Tibial nerve (tissue), 3 donors: ENCODE results near the gene TRNAU1AP.
"Not testable (repeated sequence)": the region's sequence is repeated elsewhere in the genome, so short reads cannot be mapped to it uniquely, and the experiment has no call there.

ENCODE experiments used
- POLR2A ChIP-seq, 2 donors: fragments of 450-650 bp; IDR thresholded peaks; one replicate each; pipeline ENCODE4 v1.6.1; 2017; ENCODE audit warnings: antibody characterized with exemption in 2 of 2, mild to moderate bottlenecking in 2 of 2, moderate library complexity in 2 of 2
- TF ChIP-seq, protein P1 (sequence below), 5 experiments: fragments of 200-600 bp in 3 of 5; fragments of 450-650 bp in 2 of 5; sonication (generic) in 3 of 5; IDR thresholded peaks; one replicate each; pipeline ENCODE4 v1.5.1; 2016 to 2019; ENCODE audit warnings: antibody characterized with exemption in 5 of 5, mild to moderate bottlenecking in 3 of 5, moderate library complexity in 2 of 5

- TF ChIP-seq, protein P1, sequence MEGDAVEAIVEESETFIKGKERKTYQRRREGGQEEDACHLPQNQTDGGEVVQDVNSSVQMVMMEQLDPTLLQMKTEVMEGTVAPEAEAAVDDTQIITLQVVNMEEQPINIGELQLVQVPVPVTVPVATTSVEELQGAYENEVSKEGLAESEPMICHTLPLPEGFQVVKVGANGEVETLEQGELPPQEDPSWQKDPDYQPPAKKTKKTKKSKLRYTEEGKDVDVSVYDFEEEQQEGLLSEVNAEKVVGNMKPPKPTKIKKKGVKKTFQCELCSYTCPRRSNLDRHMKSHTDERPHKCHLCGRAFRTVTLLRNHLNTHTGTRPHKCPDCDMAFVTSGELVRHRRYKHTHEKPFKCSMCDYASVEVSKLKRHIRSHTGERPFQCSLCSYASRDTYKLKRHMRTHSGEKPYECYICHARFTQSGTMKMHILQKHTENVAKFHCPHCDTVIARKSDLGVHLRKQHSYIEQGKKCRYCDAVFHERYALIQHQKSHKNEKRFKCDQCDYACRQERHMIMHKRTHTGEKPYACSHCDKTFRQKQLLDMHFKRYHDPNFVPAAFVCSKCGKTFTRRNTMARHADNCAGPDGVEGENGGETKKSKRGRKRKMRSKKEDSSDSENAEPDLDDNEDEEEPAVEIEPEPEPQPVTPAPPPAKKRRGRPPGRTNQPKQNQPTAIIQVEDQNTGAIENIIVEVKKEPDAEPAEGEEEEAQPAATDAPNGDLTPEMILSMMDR (IDR thresholded peaks at IDR 0.05) = not testable (repeated sequence)
- TF ChIP-seq POLR2A (IDR thresholded peaks at IDR 0.05) = not testable (repeated sequence)
These were observed 27.8 kb upstream of the TRNAU1AP start for GRCh38 chr1:28525002-28525642.
